Stimulated activated CD4-positive, alpha-beta T cell treated with anti-CD3 and anti-CD28 coated beads, Interleukin-2, amount 100 ng/mL, for 24 hours (primary cell): Measurements from ENCODE around the gene ZBTB25.
"Not testable (repeated sequence)": the region's sequence is repeated elsewhere in the genome, so short reads cannot be mapped to it uniquely, and the experiment has no call there.

Experiments
- DNase-seq, 2 donors: peaks; one replicate each; pipeline ENCODE4 v3.0.0-alpha.2; 2020

Gene ZBTB25

GRCh38 chr14:64503434-64504309 lies at the start of gene ZBTB25:
Gene ZBTB25 (minus strand): TSS chr14:64503838. CDS start chr14:64490533, 13,305 bp downstream.
- peak; percentile 92 to 94 for DNase-seq

- no peak for DNase-seq
These were observed 47.1 kb upstream of the ZBTB25 start for GRCh38 chr14:64550621-64551333.

- peak; percentile 47 to 63 for DNase-seq
These were observed 46.4 kb upstream of the ZBTB25 start, which contains the start of gene PPP1R36 for GRCh38 chr14:64549791-64550620. Gene PPP1R36 (plus strand): TSS chr14:64549961. CDS start chr14:64549998, 37 bp downstream.

GRCh38 chr14:64549016-64549415 lies 45.4 kb upstream of the ZBTB25 start:
- no peak for DNase-seq

GRCh38 chr14:64544607-64545312 lies 41.1 kb upstream of the ZBTB25 start:
- DNase-seq: no peak

GRCh38 chr14:64542836-64543201 lies 39.2 kb upstream of the ZBTB25 start:
- DNase-seq: no peak

- peak in 1 of 2 donors; percentile 10 for DNase-seq
These were observed 38.6 kb upstream of the ZBTB25 start for GRCh38 chr14:64541972-64542835.

- peak in 1 of 2 donors; percentile 8 for DNase-seq
These were observed 37.8 kb upstream of the ZBTB25 start for GRCh38 chr14:64541261-64541971.

- peak; percentile 93 to 97 for DNase-seq
These were observed 36.9 kb upstream of the ZBTB25 start, which contains the start of gene HSPA2 for GRCh38 chr14:64540208-64541202. Gene HSPA2 (plus strand): TSS chr14:64540741. CDS start chr14:64540850, 109 bp downstream.

GRCh38 chr14:64536488-64537245 lies 33.0 kb upstream of the ZBTB25 start:
- DNase-seq: no peak

GRCh38 chr14:64531567-64531966 lies 27.9 kb upstream of the ZBTB25 start:
- no peak for DNase-seq

GRCh38 chr14:64525354-64525753 lies 21.7 kb upstream of the ZBTB25 start:
- DNase-seq: no peak

GRCh38 chr14:64522591-64523355 lies 19.1 kb upstream of the ZBTB25 start:
- no peak for DNase-seq

- DNase-seq: no peak
These were observed 17.1 kb upstream of the ZBTB25 start for GRCh38 chr14:64520699-64521098.

GRCh38 chr14:64518229-64518628 lies 14.6 kb upstream of the ZBTB25 start:
- no peak for DNase-seq

- not testable (repeated sequence) for DNase-seq
These were observed 14.0 kb upstream of the ZBTB25 start for GRCh38 chr14:64517667-64518066.

- DNase-seq: no peak
These were observed 13.3 kb upstream of the ZBTB25 start for GRCh38 chr14:64516969-64517368.

GRCh38 chr14:64515053-64515452 lies 11.4 kb upstream of the ZBTB25 start:
- no peak for DNase-seq
